DMS153 treated with DMSO at 0.1 percent for 48 hours (cell line): Measurements from ENCODE around the gene EEF1AKMT3.

Experiments
- DNase-seq: peaks from one replicate; lab custom pipeline; 2025; ENCODE audit not compliant: unreplicated experiment; lab: John Stamatoyannopoulos, UW

EEF1AKMT3 gene

GRCh38 chr12:57750561-57751431 lies 21.6 kb upstream of the EEF1AKMT3 start:
- DNase-seq = no peak

GRCh38 chr12:57751432-57751787 lies 21.0 kb upstream of the EEF1AKMT3 start:
- no peak for DNase-seq

- DNase-seq = peak; percentile 96
Measured at GRCh38 chr12:57751788-57752667, 20.4 kb upstream of the EEF1AKMT3 start, which contains the start of gene CDK4. TSS of gene CDK4 (minus strand) at chr12:57752310. CDS start at chr12:57751717, 593 bp downstream.

- no peak for DNase-seq
Measured at GRCh38 chr12:57752668-57753000, 19.8 kb upstream of the EEF1AKMT3 start.

- no peak for DNase-seq
Measured at GRCh38 chr12:57753756-57754337, 18.6 kb upstream of the EEF1AKMT3 start.

- DNase-seq = peak; percentile 46
Measured at GRCh38 chr12:57754411-57755193, 17.8 kb upstream of the EEF1AKMT3 start, which contains the start of gene MARCHF9. TSS of gene MARCHF9 (plus strand) at chr12:57755103. CDS start at chr12:57755529, 426 bp downstream.

- no peak for DNase-seq
Measured at GRCh38 chr12:57755194-57755453, 17.3 kb upstream of the EEF1AKMT3 start.

GRCh38 chr12:57755454-57756372 lies 16.7 kb upstream of the EEF1AKMT3 start:
- DNase-seq = no peak

GRCh38 chr12:57756406-57757341 lies 15.7 kb upstream of the EEF1AKMT3 start:
- DNase-seq = no peak

GRCh38 chr12:57757771-57758170 lies 14.6 kb upstream of the EEF1AKMT3 start:
- DNase-seq = no peak

- DNase-seq = no peak
Measured at GRCh38 chr12:57758552-57759359, 13.7 kb upstream of the EEF1AKMT3 start.

GRCh38 chr12:57759360-57759980 lies 12.9 kb upstream of the EEF1AKMT3 start:
- no peak for DNase-seq

- DNase-seq = no peak
Measured at GRCh38 chr12:57760347-57760982, 11.9 kb upstream of the EEF1AKMT3 start.

- DNase-seq = no peak
Measured at GRCh38 chr12:57761391-57761998, 10.9 kb upstream of the EEF1AKMT3 start.

- no peak for DNase-seq
Measured at GRCh38 chr12:57762463-57762862, 10.0 kb upstream of the EEF1AKMT3 start.

- DNase-seq = no peak
Measured at GRCh38 chr12:57763881-57764661, 8.3 kb upstream of the EEF1AKMT3 start.
